ELR (cell line): ENCODE measurements around the gene TMEM43.

ENCODE experiments used
- DNase-seq: peaks from one replicate; pipeline ENCODE4 v3.0.0-alpha.2; 2015; ENCODE audit warnings: low read depth

Gene TMEM43

DNA sequence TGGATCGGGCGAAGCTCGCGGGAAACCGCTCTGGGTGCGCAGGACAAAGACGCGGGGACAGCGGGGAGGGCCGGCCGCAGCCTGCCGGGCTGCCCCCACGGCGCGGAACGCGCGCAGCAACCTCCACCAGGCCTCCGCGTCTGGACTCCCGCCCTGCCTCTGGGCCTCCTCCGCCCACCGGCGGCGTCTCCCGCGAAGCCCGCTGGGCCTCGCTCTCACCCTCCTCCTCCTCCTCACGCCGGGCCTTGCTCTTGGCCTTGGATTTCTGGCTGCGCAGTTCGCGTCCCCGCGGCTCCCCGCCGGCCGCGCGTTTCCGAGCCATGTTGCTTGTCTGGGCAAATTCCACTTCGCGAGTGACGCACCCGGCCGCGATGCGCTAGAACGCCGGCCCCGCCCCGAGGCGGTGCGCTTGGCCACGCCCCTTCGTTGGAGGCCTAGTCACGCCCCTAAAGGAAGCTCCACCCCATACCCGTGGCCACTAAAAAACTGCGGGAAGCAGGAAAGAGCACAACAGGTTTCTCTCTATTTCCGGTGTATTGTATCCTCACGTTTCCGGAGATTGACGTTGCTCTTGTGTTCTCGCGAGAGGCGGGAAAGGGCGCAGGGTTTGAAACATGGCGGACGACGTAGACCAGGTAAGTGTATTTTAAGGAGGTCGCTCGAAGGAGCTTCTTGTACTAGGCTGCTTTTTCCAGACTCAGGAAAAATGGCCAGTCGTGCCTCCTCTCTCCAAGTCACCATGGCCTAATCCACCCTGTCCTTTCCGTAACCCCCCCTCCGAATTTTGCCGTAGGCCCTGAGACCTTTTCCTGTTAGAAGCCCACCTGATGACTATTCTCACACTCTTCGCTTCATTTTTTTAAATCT, 53.6 kb downstream of the TMEM43 start, which contains the start of the genes LSM3 and XPC:
Gene LSM3 (plus strand): TSS at position 571 of the 867 bp plus-strand sequence. CDS start 44 bp downstream, at position 615.
Gene XPC (minus strand): TSS at position 355 of the 867 bp plus-strand sequence. CDS start 33 bp downstream, at position 322.
- DNase-seq: peak; percentile 99

DNA sequence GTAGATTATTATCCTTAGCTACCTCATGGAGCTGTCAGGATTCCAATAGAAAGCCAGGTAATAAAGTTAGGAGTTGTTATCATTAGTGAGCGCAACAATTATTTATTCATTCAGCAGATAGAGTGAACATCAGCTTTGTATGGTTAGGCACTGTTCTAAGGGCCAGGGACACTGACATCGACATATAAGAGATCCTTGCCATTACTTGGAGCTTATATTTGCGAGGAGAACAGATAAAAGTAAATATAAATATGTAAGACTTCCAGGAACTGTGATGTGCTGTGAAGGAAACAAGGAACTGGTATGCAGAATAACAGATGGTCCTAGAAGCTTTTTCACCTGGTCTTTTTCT, 54.2 kb downstream of the TMEM43 start:
- no peak for DNase-seq

DNA sequence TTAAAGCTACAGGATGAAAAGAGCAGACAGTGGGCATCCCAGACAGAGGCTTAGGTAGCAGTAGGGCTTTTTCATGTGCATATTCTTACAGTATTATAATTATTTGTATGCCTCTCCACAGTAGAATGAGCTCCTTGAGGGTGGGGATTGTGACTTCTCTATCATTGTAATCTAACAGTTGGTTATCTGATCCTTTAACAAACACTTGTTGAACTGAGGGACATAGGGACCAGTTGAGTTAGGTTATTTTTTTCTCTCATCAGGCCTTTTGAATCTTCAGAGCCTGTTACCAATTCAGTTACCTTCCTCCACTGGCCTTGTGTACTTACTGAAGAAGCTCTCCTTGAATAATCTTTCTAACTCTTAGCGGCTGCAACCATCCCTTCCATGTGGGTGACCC, 54.9 kb downstream of the TMEM43 start:
- DNase-seq: no peak

DNA sequence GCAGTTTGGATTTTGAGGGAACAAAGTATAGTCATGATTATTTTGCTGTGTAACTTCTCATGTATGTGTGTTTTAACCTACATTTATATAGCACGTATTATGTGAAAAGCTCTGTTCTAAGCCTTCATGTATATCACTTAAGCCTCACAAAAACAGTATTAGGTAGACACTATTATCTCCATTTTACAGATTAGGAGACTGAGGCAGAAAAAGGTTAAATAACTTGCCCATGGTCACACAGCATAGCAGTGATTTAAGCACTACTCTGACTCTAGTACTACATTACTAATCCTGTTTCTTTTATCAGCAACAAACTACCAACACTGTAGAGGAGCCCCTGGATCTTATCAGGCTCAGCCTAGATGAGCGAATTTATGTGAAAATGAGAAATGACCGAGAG, 56.4 kb downstream of the TMEM43 start:
- DNase-seq: no peak

DNA sequence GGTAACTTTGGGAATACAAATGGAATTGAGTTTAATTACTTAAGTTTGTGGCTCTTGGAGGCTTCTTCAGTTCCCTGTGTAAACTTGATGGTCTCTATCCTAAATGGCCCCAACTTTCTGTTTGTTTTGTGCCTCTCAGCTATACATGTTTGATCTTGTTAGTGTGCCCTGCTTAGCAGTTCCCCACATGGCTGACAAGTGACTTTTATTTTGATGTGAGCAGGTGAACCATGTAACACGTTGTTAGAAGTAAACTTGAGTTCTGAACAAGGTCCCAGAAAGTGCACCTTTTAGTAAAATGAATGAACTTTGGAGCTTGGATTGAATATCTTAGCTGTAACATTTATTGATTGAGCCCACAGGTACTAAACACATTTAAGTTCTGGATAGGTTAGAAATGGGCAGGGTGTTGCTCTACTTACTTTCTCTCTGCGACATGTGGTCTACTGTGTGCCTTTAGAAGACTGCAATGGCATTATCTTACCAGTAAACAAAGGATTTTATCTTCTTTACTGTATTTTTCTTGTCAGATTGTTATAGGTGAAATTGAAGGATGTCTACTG, 58.2 kb downstream of the TMEM43 start:
- no peak for DNase-seq

DNA sequence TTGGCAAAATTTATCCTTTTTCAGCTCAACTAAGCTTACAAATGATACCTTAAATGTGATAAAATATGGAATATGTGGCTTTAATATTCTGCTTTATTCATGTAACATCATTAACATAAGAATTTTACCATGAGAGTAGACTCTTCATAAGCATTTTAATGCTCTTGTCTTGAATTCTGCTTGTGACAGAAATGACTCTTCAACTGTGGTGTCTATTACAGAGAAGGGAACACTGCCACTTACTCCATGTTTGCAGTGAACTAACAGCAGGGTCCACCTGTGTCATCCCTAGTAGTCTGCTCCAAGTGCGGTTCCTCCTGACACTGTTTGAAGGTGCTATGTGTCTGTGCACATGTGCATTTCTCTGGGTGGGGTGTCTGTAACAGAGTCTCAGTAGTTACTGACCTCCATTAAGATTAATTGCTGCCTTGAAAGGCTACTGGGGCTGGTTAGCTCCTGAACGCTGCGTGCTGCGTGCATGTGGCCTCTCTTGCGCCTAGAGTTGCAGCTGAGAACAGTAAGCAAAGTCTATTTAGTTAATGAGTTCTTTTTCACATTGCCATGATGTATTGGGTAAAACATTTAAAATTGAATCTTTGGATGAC, 62.1 kb downstream of the TMEM43 start:
- DNase-seq: no peak

DNA sequence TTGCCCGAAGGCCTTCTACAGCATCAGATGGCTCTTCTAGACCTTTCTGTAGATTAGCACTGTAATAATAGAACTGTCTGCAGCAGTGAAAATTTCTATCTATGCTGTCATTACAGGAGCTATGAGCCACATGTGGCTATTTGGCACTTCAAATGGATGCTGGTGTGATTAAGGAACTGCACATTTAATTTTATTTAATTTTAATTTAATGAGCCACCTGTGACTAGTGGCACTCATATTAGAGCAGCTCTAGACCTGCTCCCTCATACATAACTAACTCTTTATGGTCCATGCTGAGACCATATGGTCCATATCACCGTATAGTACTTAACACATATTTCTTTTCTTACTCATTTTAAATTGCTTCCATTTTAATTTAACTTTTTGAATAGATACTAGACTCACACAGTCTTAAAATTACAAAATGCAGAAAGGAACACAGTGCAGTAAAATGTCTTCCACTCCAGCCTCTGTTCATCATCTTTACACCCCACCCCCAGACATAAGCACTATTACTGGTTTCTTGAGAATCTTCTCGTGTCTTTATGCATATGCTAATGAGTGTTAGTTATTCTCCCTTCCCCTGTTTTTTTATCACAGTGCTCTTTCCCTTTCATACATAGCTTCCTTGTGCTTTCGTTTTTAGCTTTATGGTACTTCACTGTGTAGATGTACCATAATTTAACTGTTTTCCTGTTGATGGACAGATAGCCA, 63.3 kb downstream of the TMEM43 start:
- no peak for DNase-seq
